Esophagus squamous epithelium (tissue), 4 donors: Measurements from ENCODE around the gene ELOVL6.

Source experiments
- POLR2A ChIP-seq, 4 donors: fragments of 450-650 bp; IDR thresholded peaks; one replicate each; pipeline ENCODE4 v1.6.1; 2017; ENCODE audit warnings: antibody characterized with exemption in 4 of 4, mild to moderate bottlenecking in 4 of 4, moderate library complexity in 3 of 4
- TF ChIP-seq, protein P1 (sequence below), 6 experiments: fragments of 450-650 bp in 4 of 6; fragments of 200-600 bp in 2 of 6; sonication (generic) in 2 of 6; IDR thresholded peaks; one replicate each; pipeline ENCODE4 v1.5.1; 2016 to 2019; ENCODE audit warnings: antibody characterized with exemption in 6 of 6, mild to moderate bottlenecking in 4 of 6, moderate library complexity in 4 of 6

DNA sequence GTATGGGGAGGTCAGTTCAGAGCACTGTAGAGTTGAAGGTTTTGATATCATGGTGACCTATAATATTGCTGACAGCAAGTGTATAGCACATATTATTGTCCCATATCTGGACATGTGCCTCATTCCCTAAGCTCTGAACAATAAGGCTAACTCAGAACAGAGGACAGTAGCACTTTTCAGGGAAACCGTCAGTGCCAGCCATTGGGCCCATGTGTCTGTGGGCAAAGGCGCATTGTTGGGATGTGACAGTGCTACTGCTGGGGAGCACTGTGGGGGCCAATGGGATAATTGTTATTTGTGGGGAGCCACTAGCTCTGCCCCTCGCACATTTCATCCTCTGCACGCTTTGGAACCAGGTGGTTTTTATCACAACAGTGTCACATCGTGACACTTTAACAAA, 136.2 kb downstream of the ELOVL6 start:
- TF ChIP-seq, protein P1, sequence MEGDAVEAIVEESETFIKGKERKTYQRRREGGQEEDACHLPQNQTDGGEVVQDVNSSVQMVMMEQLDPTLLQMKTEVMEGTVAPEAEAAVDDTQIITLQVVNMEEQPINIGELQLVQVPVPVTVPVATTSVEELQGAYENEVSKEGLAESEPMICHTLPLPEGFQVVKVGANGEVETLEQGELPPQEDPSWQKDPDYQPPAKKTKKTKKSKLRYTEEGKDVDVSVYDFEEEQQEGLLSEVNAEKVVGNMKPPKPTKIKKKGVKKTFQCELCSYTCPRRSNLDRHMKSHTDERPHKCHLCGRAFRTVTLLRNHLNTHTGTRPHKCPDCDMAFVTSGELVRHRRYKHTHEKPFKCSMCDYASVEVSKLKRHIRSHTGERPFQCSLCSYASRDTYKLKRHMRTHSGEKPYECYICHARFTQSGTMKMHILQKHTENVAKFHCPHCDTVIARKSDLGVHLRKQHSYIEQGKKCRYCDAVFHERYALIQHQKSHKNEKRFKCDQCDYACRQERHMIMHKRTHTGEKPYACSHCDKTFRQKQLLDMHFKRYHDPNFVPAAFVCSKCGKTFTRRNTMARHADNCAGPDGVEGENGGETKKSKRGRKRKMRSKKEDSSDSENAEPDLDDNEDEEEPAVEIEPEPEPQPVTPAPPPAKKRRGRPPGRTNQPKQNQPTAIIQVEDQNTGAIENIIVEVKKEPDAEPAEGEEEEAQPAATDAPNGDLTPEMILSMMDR (IDR thresholded peaks at IDR 0.05): no peak
- no peak for TF ChIP-seq POLR2A (IDR thresholded peaks at IDR 0.05)
